Left lobe of liver (tissue), 2 donors: Measurements from ENCODE around the gene WAC. TPM values are rescaled to one million over a fixed set of nuclear protein-coding genes. Genes with fewer than 3 reads are reported as not detected.
"Not testable (repeated sequence)": the region's sequence is repeated elsewhere in the genome, so short reads cannot be mapped to it uniquely, and the experiment has no call there.

Experiments
- ATAC-seq: fragments of 200-7000 bp; cut with Tn5 transposase; one replicate; pipeline ENCODE4 v1.9.1; 2020; ENCODE audit warnings: mild to moderate bottlenecking, moderate library complexity
- DNase-seq: peaks from one replicate; pipeline ENCODE4 v3.0.0-alpha.2; 2020; ENCODE audit warnings: low spot score
- total RNA-seq: library from RNA; stranded (reverse); gene quantifications from one replicate; pipeline ENCODE4 v1.2.1, GENCODE V29; 2021
- donor health status: DM: no; HTN: no; CAD: no; lungs with moderate emphysema.
- donor health status: DM: no; HTN: yes; CAD: no.

WAC gene, protein sequence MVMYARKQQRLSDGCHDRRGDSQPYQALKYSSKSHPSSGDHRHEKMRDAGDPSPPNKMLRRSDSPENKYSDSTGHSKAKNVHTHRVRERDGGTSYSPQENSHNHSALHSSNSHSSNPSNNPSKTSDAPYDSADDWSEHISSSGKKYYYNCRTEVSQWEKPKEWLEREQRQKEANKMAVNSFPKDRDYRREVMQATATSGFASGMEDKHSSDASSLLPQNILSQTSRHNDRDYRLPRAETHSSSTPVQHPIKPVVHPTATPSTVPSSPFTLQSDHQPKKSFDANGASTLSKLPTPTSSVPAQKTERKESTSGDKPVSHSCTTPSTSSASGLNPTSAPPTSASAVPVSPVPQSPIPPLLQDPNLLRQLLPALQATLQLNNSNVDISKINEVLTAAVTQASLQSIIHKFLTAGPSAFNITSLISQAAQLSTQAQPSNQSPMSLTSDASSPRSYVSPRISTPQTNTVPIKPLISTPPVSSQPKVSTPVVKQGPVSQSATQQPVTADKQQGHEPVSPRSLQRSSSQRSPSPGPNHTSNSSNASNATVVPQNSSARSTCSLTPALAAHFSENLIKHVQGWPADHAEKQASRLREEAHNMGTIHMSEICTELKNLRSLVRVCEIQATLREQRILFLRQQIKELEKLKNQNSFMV
- 36.5 TPM for total RNA-seq

DNA sequence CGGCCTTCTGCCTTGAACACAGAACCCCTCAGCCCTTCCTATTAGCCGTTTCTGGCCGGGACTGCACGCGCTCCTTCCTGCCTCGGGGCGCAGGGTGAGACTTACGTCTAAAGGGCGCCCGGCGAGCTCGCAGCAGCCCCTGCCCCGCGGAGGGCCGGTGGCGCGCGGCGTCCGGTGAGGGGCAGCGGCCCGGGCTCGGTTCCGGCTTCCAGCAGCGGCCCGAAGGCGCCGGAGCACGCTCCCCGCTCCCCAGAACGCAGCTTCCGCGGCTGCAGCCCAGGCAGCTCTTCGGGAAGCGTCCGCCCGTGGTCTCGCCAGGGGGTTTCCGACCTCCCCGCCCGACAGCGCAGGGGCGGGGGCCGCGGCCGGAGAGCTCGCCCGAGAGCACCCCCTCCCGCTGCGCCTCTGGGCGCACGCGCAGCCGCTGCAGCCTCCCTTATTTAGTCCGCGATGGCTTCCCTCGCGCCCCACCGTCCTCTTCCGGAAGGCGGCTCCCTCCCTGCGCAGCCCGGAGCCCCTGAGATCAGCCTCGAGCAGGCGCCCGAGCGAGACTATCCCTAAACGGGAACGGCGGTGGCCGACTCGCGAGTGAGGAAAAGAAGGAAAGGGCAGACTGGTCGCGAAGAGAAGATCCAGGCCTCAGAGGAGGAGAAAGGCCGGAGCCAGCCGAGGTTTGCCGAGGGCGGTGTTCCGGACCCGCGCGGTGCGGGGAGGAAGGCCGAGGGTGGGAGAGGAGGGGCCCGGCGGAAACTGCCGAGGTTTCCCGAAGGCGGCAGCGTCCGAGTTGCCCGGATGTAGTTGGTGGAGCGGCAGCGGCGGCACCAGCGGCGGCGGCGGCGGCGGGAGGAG, at the start of gene WAC:
WAC (plus strand) TSS at position 782 of the 849 bp plus-strand sequence. CDS start 462 bp downstream, outside the sequence.
- ATAC-seq (peak; percentile 91), DNase-seq (peak; percentile 97)

DNA sequence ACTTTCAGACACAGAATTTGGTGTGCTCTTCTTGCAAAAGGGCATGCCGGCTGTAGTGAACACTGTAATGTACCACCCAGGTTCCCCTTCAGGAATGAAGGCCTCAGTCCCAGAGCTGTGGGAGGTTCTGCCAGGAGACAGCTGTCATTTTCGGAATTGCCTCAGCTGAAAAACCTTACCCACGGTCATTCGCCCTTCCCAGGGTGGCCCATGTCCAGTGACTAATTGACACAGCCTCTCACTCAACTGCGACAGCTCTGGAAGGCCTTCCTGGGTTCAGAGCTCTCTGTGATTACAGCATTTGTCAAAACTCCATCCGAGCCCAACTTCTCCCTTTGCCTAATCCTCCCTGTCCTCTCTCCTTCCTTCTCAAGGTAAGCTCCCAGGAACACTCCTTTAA, 43.7 kb upstream of the WAC start:
- ATAC-seq, result no peak
- DNase-seq, result no peak

DNA sequence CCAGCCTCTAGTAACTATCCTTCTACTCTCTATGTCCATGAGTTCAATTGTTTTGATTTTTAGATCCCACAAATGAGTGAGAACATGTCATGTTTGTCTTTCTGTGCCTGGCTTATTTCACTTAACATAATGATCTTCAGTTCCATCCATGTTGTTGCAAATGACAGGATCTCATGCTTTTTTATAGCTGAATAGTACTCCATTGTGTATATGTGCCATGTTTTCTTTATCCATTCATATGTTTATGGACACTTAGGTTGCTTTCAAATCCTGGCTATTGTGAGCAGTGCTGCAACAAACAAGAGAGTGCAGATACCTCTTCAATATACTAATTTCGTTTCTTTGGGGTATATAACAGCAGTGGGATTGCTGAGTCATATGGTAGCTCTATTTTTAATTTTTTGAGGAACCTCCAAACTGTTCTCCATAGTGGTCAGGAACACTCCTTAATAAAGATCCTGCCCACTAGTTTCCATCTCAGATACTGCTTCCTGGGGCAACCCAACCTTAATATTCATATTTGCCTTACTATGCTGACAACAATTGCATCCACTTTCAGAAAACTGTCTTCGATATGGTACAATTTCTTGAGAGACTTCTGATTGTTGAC, 42.6 kb upstream of the WAC start:
- not testable (repeated sequence) for ATAC-seq, DNase-seq

DNA sequence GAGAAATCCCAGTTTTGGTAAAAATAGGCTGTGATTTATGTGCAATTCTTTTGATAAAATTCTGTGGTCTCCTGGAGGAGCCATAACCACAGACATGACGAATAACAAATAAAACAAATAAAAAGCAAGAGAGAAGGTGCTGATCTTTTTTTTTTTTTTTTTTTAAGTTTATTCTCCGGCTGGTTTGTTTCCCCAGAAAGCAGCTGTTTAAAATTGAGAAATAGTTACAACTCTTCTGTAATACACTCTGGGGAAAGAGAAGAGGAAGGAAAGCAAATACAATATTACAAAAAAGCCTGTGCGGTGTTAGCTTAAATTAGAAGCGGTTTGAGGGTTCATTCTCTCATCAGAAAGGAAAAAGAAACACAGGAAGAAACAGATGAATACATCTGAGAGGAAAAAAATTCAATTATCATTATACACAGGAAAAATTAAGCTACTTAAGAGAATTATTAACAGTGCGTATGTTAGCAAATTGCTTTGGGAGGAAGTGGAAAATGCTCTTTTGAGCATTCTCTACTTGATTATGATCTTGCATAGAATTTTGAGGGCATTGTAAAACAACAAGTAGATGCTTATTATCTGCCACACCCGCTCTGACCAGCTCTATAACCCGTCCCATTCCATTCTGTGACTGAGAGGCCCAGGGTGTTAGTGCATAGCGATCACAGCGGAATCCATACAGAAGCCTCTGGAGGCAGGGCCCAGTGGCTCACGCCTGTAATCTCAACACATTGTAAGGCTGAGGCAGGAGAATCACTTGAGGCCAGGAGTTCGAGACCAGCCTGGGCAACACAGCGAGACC, 40.6 kb upstream of the WAC start:
- DNase-seq, result no peak
- ATAC-seq, result peak; percentile 14

DNA sequence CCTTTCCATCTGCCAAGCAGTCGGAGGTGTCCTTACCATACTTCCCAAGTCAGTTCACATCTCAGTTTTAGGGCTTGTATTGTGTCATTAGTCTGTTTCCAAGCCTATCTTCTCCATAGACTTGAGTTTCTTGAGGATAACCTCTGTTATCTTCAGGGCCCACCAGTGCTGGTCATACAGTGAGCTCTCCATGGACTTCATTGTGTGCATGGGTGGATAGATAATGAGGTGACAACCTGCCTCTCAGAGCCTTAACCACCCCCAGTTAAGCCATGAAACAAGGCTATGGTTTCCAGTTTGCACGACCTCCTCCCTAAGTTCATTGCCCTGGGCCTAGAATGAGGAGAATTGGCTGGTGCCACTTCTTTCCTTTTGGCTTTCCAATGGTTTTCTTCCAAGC, 38.5 kb upstream of the WAC start:
- ATAC-seq, result no peak
- no peak for DNase-seq

DNA sequence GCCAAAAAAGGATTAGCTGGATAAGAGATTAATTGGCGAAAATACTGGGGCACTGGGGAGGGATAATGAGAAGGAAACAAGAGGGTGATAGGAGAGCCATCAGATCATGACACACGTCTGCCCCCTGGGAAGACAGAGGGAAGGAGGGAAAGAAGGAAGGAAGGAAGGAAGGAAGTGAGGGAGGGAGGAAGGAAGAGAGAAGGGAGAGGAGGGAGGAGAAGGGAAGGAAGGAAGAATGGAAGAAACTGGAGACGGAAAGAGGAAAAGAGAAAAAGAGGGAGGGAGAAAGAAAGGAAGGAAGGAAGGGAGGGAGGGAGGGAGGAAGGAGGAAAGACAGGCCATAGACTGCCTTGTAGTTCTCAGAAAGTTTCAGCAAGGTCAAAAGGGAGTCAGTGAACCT, 37.8 kb upstream of the WAC start:
- DNase-seq (no peak), ATAC-seq (no peak)

DNA sequence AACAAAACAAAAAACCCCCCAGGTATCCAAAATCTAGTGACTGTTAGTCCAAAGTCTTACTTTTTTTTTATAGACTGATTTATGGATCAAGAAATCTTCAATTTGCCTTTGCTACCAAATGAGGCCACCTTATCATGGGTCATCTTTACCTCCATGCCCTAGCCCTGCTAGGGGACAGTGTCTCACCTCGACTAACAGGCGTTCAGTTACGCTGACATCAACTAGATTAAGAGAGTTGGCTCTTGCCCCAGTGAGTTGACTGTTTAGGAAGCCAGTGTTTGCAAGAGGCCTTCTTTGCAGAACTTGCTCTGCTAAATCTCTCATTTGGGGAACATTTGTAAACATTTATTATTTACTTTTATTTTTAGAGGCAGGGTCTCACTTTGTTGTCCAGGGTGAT, 36.9 kb upstream of the WAC start:
- no peak for DNase-seq
- no peak for ATAC-seq

DNA sequence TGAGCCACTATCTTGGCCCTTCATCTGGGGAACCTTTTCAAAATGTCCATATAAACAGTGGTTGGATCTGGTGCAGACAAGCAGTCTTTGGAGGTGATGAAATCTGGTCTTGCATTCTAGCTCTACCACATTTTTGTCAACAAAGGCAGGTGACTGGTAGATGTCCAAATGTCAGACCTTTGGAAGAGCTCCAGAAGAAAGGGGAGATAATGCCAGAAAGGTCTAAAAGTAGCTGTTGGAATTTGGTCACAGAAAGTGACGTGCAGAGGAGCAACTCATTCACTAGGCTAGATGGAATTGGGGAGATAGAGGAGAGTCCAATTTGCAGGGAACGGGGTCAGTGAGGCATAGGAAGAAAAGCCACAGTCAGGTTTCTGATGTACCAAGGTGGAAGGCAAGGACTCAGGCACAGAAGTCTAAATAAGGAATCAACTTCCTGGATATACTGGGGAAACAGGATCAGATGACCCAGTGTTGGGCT, 36.4 kb upstream of the WAC start:
- ATAC-seq (peak; percentile 26), DNase-seq (no peak)

DNA sequence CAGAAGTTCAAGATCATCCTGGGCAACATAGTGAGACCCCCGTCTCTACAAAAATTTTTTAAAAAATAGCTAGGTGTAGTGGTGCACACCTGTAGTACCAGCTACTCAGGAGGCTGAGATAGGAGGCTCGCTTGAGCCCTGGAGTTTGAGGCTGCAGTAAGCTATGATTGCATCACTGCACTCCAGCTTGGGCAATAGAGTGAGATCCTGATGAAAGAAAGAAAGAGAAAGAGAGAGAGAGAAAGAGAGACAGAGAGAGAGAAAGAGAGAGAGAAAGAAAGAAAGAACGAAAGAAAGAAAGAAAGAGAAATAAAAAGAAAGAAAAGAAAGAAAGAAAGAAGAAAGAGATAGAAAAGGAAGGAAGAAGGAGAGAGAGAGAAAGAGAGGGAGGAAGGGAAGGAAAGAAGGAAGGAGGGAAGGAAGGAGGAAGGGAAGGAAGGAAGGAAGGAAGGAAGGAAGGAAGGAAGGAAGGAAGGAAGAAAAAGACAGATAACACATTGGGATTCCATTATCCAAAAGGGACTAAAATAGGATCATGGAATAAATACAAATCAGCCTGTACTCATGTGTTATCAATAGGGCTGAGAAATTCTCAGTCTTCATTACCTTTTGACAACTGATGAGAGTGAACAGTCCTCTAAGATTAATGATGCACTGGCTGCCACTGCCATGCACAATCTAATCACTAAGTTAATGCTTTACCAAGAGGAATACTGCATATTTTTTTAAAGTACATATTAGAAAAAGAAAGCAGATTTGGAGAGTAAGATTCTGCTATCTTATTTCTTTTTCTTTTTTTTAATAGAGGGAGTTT, 35.4 kb upstream of the WAC start:
- no peak for ATAC-seq
- DNase-seq, result no peak

DNA sequence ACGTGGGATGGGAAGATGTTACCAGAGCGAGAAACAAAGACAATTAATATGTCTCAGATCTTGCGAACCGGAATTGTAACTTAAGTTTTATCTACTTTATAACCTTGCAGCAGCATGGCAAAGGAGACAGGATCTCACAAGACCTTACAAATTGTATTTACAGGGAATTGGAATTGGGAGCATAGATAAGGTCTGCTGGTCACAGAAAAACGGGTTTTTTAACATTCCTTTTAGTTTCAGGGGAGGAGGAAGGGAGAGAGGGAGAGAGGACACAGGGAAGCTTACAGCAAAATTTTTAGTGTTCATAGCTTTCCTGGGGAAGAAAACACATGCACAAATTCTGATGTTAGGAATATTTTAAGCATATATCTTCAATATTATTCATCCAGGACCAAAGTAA, 32.7 kb upstream of the WAC start:
- DNase-seq, ATAC-seq: not testable (repeated sequence)

DNA sequence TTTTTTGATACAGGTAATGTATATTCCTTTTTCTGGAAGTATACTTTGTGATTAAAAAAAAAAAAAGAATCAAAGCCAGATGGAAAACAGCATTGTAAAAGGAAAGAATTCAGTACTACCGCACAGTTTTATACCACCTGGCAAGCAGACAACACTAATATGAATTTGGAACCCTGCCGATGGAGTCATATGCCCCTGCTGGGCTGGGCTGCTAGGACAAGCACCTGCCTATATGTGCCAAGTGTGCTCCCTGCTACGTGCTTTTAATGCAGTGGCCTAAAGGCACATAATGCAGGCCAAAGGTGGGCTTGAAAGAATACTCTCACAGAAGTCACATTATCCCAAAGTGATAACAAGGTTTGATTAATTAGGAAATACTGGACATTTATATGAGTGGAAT, 29.8 kb upstream of the WAC start:
- DNase-seq (no peak), ATAC-seq (no peak)

DNA sequence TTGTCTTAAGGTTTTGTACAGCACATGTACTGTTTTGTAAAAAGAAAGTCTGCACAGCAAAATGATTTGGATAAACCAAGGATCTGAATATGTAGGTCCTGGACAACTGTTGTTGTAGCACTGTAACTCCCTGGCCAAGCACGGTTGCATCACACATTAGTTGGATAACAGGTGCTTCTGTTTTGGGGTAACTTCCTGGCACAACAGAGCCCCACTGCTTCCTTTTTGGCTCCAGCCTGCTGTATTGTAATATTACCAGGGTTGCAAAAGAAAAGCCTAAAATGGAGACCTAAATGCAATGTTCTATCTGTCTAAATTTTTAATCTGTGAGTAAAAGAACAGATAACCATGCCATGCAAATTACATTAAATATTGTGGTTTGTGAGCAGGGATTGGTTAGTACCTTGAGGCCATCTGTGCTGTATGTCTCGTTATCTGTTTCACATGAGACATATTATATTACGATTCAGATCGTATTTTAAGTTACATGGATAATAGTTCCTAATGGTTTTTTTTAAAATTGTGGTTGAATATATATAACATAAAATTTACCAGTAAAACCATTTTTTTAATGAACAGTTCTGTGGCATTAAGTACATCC, 27.5 kb upstream of the WAC start:
- no peak for ATAC-seq
- no peak for DNase-seq

DNA sequence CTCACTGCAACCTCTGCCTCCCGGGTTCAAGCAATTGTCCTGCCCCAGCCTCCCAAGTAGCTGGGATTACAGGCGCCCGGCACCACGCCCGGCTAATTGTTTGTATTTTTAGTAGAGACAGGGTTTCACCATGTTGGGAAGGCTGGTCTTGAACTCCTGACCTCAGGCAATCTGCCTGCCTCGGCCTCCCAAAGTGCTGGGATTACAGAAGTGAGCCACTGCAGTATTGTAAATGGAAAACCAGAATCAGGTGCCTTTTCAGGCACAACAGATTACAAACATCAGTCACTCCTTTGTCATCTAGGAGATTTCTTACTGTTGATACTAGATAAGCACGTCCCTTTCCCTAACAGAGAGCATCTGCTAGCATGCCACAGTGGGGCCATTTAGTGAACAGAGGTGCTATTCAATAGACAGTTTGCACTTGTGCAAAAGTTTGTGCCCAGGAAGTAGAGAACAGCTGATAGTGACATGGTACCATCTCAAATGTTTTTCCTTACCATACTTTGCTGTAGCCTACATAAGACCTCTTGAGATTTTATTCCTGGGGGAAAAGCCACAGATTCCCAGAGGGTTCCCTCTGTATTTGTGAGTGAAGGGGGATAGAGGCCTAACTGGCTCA, 24.5 kb upstream of the WAC start:
- ATAC-seq (no peak), DNase-seq (no peak)

DNA sequence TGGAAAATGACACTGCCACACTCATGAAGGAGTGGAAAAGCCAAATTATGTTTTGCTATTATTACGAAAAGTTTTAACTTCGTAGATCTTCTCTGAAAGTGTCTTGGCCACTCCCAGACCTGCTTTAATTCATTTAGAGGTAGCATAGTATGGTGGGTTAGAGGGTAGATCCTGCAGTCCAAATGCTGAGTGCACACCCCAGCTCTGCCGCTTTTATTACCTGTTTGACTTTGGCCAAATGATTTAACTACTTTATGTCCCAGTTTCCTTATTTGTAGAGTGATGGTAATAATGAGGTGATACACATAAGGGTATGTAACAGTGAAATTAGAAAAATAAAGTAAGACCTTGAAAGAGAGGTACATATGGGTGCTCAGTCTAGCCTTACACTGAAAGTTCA, 23.6 kb upstream of the WAC start:
- DNase-seq (no peak), ATAC-seq (no peak)

DNA sequence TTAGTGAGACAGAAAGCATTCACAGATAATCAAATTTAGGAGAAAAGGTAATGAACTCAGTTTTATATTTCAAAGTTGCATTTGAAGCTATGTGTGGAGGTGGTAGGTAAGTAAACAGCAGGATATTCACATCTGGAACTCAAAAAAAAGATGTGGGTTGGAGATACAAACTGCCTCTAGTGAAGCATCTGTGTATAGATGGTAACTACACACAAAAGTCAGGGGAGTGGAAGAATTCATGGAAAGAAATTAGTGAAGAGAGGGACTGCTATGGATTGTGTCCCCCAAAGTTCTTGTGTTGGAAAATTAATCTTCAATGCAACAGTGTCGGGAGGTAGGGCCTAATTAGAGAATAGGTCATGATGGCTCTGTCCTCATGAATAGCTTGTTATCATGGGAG, 18.3 kb upstream of the WAC start:
- ATAC-seq (no peak), DNase-seq (no peak)

DNA sequence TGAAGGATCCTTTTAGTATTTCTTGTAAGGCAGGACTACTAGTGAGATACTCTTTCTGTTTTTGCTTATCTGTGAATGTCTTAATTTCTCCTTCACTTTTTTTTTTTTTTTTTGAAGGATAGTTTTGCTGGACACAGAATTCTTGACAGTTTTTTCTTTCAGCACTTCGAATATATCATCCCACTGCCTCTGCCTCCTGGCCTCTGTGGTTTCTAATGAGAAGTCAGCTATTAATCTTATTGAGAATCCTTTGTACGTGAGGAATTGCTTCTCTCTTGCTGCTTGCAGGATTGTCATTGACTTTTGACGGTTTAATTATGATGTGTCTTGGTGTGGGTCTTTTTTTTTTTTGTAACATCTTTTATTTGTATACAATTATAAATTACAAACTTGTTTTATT, 12.6 kb upstream of the WAC start:
- DNase-seq (no peak), ATAC-seq (no peak)

DNA sequence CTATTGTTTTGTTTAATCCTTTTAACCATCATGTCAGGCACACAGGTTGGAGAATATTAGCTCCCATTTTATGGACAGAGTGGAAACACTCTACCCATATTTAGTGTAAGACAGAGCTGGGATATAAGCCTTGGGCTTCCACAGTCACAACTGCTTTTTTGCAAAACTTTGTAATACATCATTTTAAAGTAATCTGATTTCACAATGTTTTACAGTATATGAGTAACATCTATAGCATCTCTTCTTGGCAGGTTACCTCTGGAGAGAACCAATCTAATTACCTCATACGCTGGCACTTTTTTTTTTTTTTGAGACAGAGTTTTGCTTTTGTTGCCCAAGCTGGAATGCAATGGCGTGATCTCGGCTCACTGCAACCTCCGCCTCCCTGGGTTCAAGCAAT, 12.1 kb upstream of the WAC start:
- not testable (repeated sequence) for ATAC-seq, DNase-seq

DNA sequence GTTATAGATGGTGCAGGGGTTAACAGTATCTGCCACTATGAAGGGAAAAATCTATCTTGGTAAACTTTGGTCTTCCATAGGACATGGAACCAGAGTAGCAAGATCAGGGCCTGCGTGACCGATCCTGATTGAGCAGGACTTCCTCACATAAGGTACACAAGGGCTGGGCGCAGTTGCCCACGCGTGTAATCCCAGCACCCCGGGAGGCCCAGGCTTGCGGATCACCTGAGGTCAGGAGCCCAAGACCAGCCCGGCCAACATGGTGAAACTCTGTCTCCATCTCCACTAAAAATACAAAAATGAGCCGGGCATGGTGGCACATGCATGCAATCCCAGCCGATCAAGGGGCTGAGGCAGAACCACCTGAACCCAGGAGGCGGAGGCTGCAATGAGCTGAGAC, 11.0 kb upstream of the WAC start:
- DNase-seq, ATAC-seq: not testable (repeated sequence)
